ENCODE results near the gene ETFBKMT.

Gene ETFBKMT

GRCh38 chr12:31627456-31628054 is 31.9 kb upstream of the ETFBKMT start:
- CTCF ChIA-PET, result interaction anchor here (1.2 kb wide), 1 partner anchor 10 kb away, joined by 4 read pairs; no protein-coding TSS in a partner anchor
- Histone ChIP-seq H3K27me3 (replicated peaks in 2 of 5; ENCODE audit: control insufficient read depth in 4 of 5, insufficient read depth in 5 of 5, low read length in 4 of 5) (no peaks in the 10 kb centered on the region), H3K36me3 (ENCODE audit: control insufficient read depth in 4 of 4, insufficient read depth in 4 of 4, low read length in 3 of 4) (no peaks in the 10 kb centered on the region), H3K9me3 (ENCODE audit: control extremely low read depth in 1 of 5, control insufficient read depth in 4 of 5, insufficient read depth in 2 of 5, low read depth in 1 of 5, low read length in 4 of 5) (no peaks in the 10 kb centered on the region), H3K27ac (ENCODE audit: insufficient read depth in 1 of 2, low read depth in 1 of 2, low read length in 2 of 2, poor library complexity in 1 of 2, severe bottlenecking in 2 of 2) (no peak overlapping the region), H3K4me1 (ENCODE audit: control extremely low read depth in 1 of 4, control insufficient read depth in 4 of 4, insufficient read depth in 4 of 4, low read length in 3 of 4) (no peaks in the 10 kb centered on the region), H3K4me3 (ENCODE audit: control insufficient read depth in 1 of 7, extremely low read depth in 1 of 7, insufficient read depth in 4 of 7, low read depth in 2 of 7, low read length in 6 of 7) (no peak overlapping the region)
- DNase-seq, result no peak
- WGBS (ENCODE audit: insufficient coverage), result 94% methylated on average over 5 of the region's 5 CpGs
- POLR2A ChIA-PET, result interaction anchor here (0.6 kb wide), 1 partner anchor 160 kb away, joined by 5 read pairs; no protein-coding TSS in a partner anchor

GRCh38 chr12:31629756-31630732 is 29.4 kb upstream of the ETFBKMT start:
- no peaks in the 10 kb centered on the region for H3K36me3 ChIP-seq (ENCODE audit: control insufficient read depth in 4 of 4, insufficient read depth in 4 of 4, low read length in 3 of 4)
- DNase-seq, result no peak
- H3K4me1 ChIP-seq (ENCODE audit: control extremely low read depth in 1 of 4, control insufficient read depth in 4 of 4, insufficient read depth in 4 of 4, low read length in 3 of 4), result no peaks in the 10 kb centered on the region
- no peak overlapping the region for H3K4me3 ChIP-seq (ENCODE audit: control insufficient read depth in 1 of 7, extremely low read depth in 1 of 7, insufficient read depth in 4 of 7, low read depth in 2 of 7, low read length in 6 of 7)
- H3K9me3 ChIP-seq (ENCODE audit: control extremely low read depth in 1 of 5, control insufficient read depth in 4 of 5, insufficient read depth in 2 of 5, low read depth in 1 of 5, low read length in 4 of 5), result no peaks in the 10 kb centered on the region
- H3K27ac ChIP-seq (ENCODE audit: insufficient read depth in 1 of 2, low read depth in 1 of 2, low read length in 2 of 2, poor library complexity in 1 of 2, severe bottlenecking in 2 of 2), result no peak overlapping the region
- WGBS (ENCODE audit: insufficient coverage), result 95% methylated on average over 13 of the region's 16 CpGs
- no peaks in the 10 kb centered on the region for H3K27me3 ChIP-seq (replicated peaks in 2 of 5; ENCODE audit: control insufficient read depth in 4 of 5, insufficient read depth in 5 of 5, low read length in 4 of 5)
- CTCF ChIA-PET, result no interaction called here
- POLR2A ChIA-PET, result no interaction called here

- ChIA-PET CTCF (interaction anchor here (3.4 kb wide), 1 partner anchor 228 kb away, joined by 19 read pairs; no protein-coding TSS in a partner anchor), POLR2A (interaction anchor here (0.7 kb wide), 1 partner anchor 16 kb away, joined by 3 read pairs; no protein-coding TSS in a partner anchor)
- H3K9me3 ChIP-seq (ENCODE audit: control extremely low read depth in 1 of 5, control insufficient read depth in 4 of 5, insufficient read depth in 2 of 5, low read depth in 1 of 5, low read length in 4 of 5), result no peaks in the 10 kb centered on the region
- no peak overlapping the region for H3K27ac ChIP-seq (ENCODE audit: insufficient read depth in 1 of 2, low read depth in 1 of 2, low read length in 2 of 2, poor library complexity in 1 of 2, severe bottlenecking in 2 of 2)
- no peaks in the 10 kb centered on the region for H3K27me3 ChIP-seq (replicated peaks in 2 of 5; ENCODE audit: control insufficient read depth in 4 of 5, insufficient read depth in 5 of 5, low read length in 4 of 5)
- peaks cover 0 to under 1% (median under 1%) of the 10 kb centered on the region in 4 experiments for H3K4me1 ChIP-seq (ENCODE audit: control extremely low read depth in 1 of 4, control insufficient read depth in 4 of 4, insufficient read depth in 4 of 4, low read length in 3 of 4)
- WGBS (ENCODE audit: insufficient coverage), result 96% methylated on average over 4 of the region's 6 CpGs
- no peaks in the 10 kb centered on the region for H3K36me3 ChIP-seq (ENCODE audit: control insufficient read depth in 4 of 4, insufficient read depth in 4 of 4, low read length in 3 of 4)
- no peak overlapping the region for H3K4me3 ChIP-seq (ENCODE audit: control insufficient read depth in 1 of 7, extremely low read depth in 1 of 7, insufficient read depth in 4 of 7, low read depth in 2 of 7, low read length in 6 of 7)
- DNase-seq, result no peak
Observed at GRCh38 chr12:31631023-31631724, 28.3 kb upstream of the ETFBKMT start.

GRCh38 chr12:31631809-31632208 is 27.7 kb upstream of the ETFBKMT start:
- WGBS (ENCODE audit: insufficient coverage), result 94% methylated on average over 6 of the region's 12 CpGs
- Histone ChIP-seq H3K27me3 (replicated peaks in 2 of 5; ENCODE audit: control insufficient read depth in 4 of 5, insufficient read depth in 5 of 5, low read length in 4 of 5) (no peaks in the 10 kb centered on the region), H3K4me3 (ENCODE audit: control insufficient read depth in 1 of 7, extremely low read depth in 1 of 7, insufficient read depth in 4 of 7, low read depth in 2 of 7, low read length in 6 of 7) (no peak overlapping the region), H3K27ac (ENCODE audit: insufficient read depth in 1 of 2, low read depth in 1 of 2, low read length in 2 of 2, poor library complexity in 1 of 2, severe bottlenecking in 2 of 2) (no peak overlapping the region), H3K36me3 (ENCODE audit: control insufficient read depth in 4 of 4, insufficient read depth in 4 of 4, low read length in 3 of 4) (no peaks in the 10 kb centered on the region), H3K4me1 (ENCODE audit: control extremely low read depth in 1 of 4, control insufficient read depth in 4 of 4, insufficient read depth in 4 of 4, low read length in 3 of 4) (peaks cover 0 to 5% (median 1%) of the 10 kb centered on the region in 4 experiments), H3K9me3 (ENCODE audit: control extremely low read depth in 1 of 5, control insufficient read depth in 4 of 5, insufficient read depth in 2 of 5, low read depth in 1 of 5, low read length in 4 of 5) (no peaks in the 10 kb centered on the region)
- DNase-seq, result no peak
- POLR2A ChIA-PET, result interaction anchor here (0.7 kb wide), 1 partner anchor 15 kb away, joined by 3 read pairs; no protein-coding TSS in a partner anchor
- CTCF ChIA-PET, result interaction anchor here (3.4 kb wide), 1 partner anchor 229 kb away, joined by 19 read pairs; no protein-coding TSS in a partner anchor

GRCh38 chr12:31633464-31633863 is 26.0 kb upstream of the ETFBKMT start:
- ChIA-PET CTCF (interaction anchor here (1.5 to 3.4 kb wide), 2 partner anchors 112 to 230 kb away, joined by 4 to 19 read pairs; no protein-coding TSS in a partner anchor), POLR2A (no interaction called here)

GRCh38 chr12:31634620-31635019 is 24.9 kb upstream of the ETFBKMT start:
- CTCF ChIA-PET, result interaction anchor here (3.4 kb wide), 1 partner anchor 232 kb away, joined by 19 read pairs; no protein-coding TSS in a partner anchor
- no peaks in the 10 kb centered on the region for H3K36me3 ChIP-seq (ENCODE audit: control insufficient read depth in 4 of 4, insufficient read depth in 4 of 4, low read length in 3 of 4)
- 86% methylated on average over 1 of the region's 1 CpG for WGBS (ENCODE audit: insufficient coverage)
- no peaks in the 10 kb centered on the region for H3K27me3 ChIP-seq (replicated peaks in 2 of 5; ENCODE audit: control insufficient read depth in 4 of 5, insufficient read depth in 5 of 5, low read length in 4 of 5)
- no peak for DNase-seq
- H3K27ac ChIP-seq (ENCODE audit: insufficient read depth in 1 of 2, low read depth in 1 of 2, low read length in 2 of 2, poor library complexity in 1 of 2, severe bottlenecking in 2 of 2), result no peak overlapping the region
- POLR2A ChIA-PET, result interaction anchor here (0.7 kb wide), 1 partner anchor 160 kb away, joined by 3 read pairs; no protein-coding TSS in a partner anchor
- no peak overlapping the region for H3K4me3 ChIP-seq (ENCODE audit: control insufficient read depth in 1 of 7, extremely low read depth in 1 of 7, insufficient read depth in 4 of 7, low read depth in 2 of 7, low read length in 6 of 7)
- H3K9me3 ChIP-seq (ENCODE audit: control extremely low read depth in 1 of 5, control insufficient read depth in 4 of 5, insufficient read depth in 2 of 5, low read depth in 1 of 5, low read length in 4 of 5), result no peaks in the 10 kb centered on the region
- peaks cover 0 to 5% (median 1%) of the 10 kb centered on the region in 4 experiments for H3K4me1 ChIP-seq (ENCODE audit: control extremely low read depth in 1 of 4, control insufficient read depth in 4 of 4, insufficient read depth in 4 of 4, low read length in 3 of 4)

More at GRCh38 chr12:31633464-31633863, 26.0 kb upstream of the ETFBKMT start:
- Histone ChIP-seq H3K27me3 (replicated peaks in 2 of 5; ENCODE audit: control insufficient read depth in 4 of 5, insufficient read depth in 5 of 5, low read length in 4 of 5) (no peaks in the 10 kb centered on the region), H3K36me3 (ENCODE audit: control insufficient read depth in 4 of 4, insufficient read depth in 4 of 4, low read length in 3 of 4) (no peaks in the 10 kb centered on the region), H3K4me1 (ENCODE audit: control extremely low read depth in 1 of 4, control insufficient read depth in 4 of 4, insufficient read depth in 4 of 4, low read length in 3 of 4) (peaks cover 0 to 5% (median 1%) of the 10 kb centered on the region in 4 experiments), H3K27ac (ENCODE audit: insufficient read depth in 1 of 2, low read depth in 1 of 2, low read length in 2 of 2, poor library complexity in 1 of 2, severe bottlenecking in 2 of 2) (no peak overlapping the region), H3K9me3 (ENCODE audit: control extremely low read depth in 1 of 5, control insufficient read depth in 4 of 5, insufficient read depth in 2 of 5, low read depth in 1 of 5, low read length in 4 of 5) (no peaks in the 10 kb centered on the region), H3K4me3 (ENCODE audit: control insufficient read depth in 1 of 7, extremely low read depth in 1 of 7, insufficient read depth in 4 of 7, low read depth in 2 of 7, low read length in 6 of 7) (no peak overlapping the region)
- 100% methylated on average over 1 of the region's 4 CpGs for WGBS (ENCODE audit: insufficient coverage)
- no peak for DNase-seq
